GM12878 (cell line): ENCODE results near the gene RBMS1.

Experiments
- JUNB ChIP-seq: IDR thresholded peaks from 2 replicates; pipeline ENCODE4 v1.6.1; 2016; ENCODE audit warnings: antibody characterized with exemption, mild to moderate bottlenecking
- MYC ChIP-seq: IDR thresholded peaks from 2 replicates; pipeline ENCODE4 v1.6.1; 2011; ENCODE audit warnings: mild to moderate bottlenecking, low read length, moderate library complexity, inconsistent platforms; ENCODE audit not compliant: insufficient read depth, insufficient replicate concordance, insufficient read length, severe bottlenecking
- RAD21 ChIP-seq: IDR thresholded peaks from 2 replicates; pipeline ENCODE4 v1.6.1; 2011; ENCODE audit warnings: mild to moderate bottlenecking, low read depth, low read length, moderate library complexity; ENCODE audit not compliant: insufficient read depth
- SRF ChIP-seq, 2 experiments: IDR thresholded peaks; 2 replicates each; pipeline ENCODE4 v1.6.1; 2011; ENCODE audit warnings: low read depth in 2 of 2, low read length in 2 of 2, mild to moderate bottlenecking in 1 of 2, moderate library complexity in 1 of 2
- YBX1 ChIP-seq: fragments of 450-650 bp; IDR thresholded peaks from 2 replicates; pipeline ENCODE4 v1.6.1; 2016; ENCODE audit warnings: antibody characterized with exemption
- TF ChIP-seq, protein P1 (sequence below): fragments of 450-650 bp; IDR thresholded peaks from 2 replicates; pipeline ENCODE4 v1.6.1; 2017; ENCODE audit warnings: mild to moderate bottlenecking, moderate library complexity
- TF ChIP-seq, protein P2 (sequence below): fragments of 450-650 bp; IDR thresholded peaks from 2 replicates; pipeline ENCODE4 v1.6.1; 2017; ENCODE audit warnings: mild to moderate bottlenecking, low read depth, inconsistent platforms; ENCODE audit not compliant: poor library complexity, severe bottlenecking
- TF ChIP-seq, protein P3 (sequence below): fragments of 450-650 bp; IDR thresholded peaks from 2 replicates; pipeline ENCODE4 v1.6.1; 2017; ENCODE audit warnings: mild to moderate bottlenecking
- TF ChIP-seq, protein P4 (sequence below), 3 experiments: IDR thresholded peaks in 2 of 3; conservative IDR thresholded peaks in 1 of 3; 2 replicates each; pipeline ENCODE4 v1.5.1; 2011; ENCODE audit warnings: low read depth in 3 of 3, low read length in 3 of 3, mild to moderate bottlenecking in 3 of 3, control low read depth in 2 of 3, moderate library complexity in 2 of 3, inconsistent platforms in 1 of 3, mixed read lengths in 1 of 3; ENCODE audit not compliant: control insufficient read depth in 2 of 3, insufficient read depth in 1 of 3; ENCODE audit errors: extremely low read depth in 1 of 3

DNA sequence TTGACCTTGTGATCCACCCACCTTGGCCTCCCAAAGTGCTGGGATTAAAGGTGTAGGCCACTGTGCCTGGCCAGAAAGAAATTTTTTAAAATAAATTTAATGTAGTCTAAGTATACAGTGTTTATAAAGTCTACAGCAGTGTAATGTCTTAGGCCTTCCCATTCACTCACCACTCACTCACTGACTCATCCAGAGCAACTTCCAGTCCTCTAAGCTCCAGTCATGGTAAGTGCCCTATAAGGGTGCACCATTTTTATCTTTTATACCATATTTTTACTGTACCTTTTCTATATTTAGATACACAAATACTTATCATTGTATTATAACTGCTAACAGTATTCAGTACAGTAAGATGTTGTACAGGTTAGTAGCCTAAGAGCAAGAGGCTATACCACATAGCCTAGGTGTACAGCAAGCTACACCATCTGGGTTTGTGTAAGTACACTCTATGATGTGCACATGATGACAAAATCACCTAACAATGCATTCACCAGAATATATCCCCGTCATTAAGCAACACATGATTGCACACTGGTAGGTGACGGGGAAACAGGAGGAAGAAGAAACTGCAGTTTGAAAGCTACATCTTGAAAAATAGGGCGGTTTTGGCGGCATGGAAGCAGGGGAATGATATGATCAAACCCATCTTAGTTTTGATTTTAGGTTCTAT is 188.4 kb downstream of the RBMS1 start:
- TF ChIP-seq MYC (no peak), SRF (IDR thresholded peaks at IDR 0.05; ENCODE audit: low read depth in 2 of 2, low read length in 2 of 2) (no peak), RAD21 (no peak), YBX1 (no peak), JUNB (no peak)
- TF ChIP-seq, protein P1, sequence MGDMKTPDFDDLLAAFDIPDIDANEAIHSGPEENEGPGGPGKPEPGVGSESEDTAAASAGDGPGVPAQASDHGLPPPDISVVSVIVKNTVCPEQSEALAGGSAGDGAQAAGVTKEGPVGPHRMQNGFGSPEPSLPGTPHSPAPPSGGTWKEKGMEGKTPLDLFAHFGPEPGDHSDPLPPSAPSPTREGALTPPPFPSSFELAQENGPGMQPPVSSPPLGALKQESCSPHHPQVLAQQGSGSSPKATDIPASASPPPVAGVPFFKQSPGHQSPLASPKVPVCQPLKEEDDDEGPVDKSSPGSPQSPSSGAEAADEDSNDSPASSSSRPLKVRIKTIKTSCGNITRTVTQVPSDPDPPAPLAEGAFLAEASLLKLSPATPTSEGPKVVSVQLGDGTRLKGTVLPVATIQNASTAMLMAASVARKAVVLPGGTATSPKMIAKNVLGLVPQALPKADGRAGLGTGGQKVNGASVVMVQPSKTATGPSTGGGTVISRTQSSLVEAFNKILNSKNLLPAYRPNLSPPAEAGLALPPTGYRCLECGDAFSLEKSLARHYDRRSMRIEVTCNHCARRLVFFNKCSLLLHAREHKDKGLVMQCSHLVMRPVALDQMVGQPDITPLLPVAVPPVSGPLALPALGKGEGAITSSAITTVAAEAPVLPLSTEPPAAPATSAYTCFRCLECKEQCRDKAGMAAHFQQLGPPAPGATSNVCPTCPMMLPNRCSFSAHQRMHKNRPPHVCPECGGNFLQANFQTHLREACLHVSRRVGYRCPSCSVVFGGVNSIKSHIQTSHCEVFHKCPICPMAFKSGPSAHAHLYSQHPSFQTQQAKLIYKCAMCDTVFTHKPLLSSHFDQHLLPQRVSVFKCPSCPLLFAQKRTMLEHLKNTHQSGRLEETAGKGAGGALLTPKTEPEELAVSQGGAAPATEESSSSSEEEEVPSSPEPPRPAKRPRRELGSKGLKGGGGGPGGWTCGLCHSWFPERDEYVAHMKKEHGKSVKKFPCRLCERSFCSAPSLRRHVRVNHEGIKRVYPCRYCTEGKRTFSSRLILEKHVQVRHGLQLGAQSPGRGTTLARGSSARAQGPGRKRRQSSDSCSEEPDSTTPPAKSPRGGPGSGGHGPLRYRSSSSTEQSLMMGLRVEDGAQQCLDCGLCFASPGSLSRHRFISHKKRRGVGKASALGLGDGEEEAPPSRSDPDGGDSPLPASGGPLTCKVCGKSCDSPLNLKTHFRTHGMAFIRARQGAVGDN: no peak
- TF ChIP-seq, protein P2, sequence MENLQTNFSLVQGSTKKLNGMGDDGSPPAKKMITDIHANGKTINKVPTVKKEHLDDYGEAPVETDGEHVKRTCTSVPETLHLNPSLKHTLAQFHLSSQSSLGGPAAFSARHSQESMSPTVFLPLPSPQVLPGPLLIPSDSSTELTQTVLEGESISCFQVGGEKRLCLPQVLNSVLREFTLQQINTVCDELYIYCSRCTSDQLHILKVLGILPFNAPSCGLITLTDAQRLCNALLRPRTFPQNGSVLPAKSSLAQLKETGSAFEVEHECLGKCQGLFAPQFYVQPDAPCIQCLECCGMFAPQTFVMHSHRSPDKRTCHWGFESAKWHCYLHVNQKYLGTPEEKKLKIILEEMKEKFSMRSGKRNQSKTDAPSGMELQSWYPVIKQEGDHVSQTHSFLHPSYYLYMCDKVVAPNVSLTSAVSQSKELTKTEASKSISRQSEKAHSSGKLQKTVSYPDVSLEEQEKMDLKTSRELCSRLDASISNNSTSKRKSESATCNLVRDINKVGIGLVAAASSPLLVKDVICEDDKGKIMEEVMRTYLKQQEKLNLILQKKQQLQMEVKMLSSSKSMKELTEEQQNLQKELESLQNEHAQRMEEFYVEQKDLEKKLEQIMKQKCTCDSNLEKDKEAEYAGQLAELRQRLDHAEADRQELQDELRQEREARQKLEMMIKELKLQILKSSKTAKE: no peak
- TF ChIP-seq, protein P3, sequence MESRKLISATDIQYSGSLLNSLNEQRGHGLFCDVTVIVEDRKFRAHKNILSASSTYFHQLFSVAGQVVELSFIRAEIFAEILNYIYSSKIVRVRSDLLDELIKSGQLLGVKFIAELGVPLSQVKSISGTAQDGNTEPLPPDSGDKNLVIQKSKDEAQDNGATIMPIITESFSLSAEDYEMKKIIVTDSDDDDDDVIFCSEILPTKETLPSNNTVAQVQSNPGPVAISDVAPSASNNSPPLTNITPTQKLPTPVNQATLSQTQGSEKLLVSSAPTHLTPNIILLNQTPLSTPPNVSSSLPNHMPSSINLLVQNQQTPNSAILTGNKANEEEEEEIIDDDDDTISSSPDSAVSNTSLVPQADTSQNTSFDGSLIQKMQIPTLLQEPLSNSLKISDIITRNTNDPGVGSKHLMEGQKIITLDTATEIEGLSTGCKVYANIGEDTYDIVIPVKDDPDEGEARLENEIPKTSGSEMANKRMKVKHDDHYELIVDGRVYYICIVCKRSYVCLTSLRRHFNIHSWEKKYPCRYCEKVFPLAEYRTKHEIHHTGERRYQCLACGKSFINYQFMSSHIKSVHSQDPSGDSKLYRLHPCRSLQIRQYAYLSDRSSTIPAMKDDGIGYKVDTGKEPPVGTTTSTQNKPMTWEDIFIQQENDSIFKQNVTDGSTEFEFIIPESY: no peak
- TF ChIP-seq, protein P4, sequence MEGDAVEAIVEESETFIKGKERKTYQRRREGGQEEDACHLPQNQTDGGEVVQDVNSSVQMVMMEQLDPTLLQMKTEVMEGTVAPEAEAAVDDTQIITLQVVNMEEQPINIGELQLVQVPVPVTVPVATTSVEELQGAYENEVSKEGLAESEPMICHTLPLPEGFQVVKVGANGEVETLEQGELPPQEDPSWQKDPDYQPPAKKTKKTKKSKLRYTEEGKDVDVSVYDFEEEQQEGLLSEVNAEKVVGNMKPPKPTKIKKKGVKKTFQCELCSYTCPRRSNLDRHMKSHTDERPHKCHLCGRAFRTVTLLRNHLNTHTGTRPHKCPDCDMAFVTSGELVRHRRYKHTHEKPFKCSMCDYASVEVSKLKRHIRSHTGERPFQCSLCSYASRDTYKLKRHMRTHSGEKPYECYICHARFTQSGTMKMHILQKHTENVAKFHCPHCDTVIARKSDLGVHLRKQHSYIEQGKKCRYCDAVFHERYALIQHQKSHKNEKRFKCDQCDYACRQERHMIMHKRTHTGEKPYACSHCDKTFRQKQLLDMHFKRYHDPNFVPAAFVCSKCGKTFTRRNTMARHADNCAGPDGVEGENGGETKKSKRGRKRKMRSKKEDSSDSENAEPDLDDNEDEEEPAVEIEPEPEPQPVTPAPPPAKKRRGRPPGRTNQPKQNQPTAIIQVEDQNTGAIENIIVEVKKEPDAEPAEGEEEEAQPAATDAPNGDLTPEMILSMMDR (IDR thresholded peaks at IDR 0.05 in 2 of 3, conservative IDR thresholded peaks at IDR 0.05 in 1 of 3; ENCODE audit: control insufficient read depth in 2 of 3, extremely low read depth in 1 of 3, insufficient read depth in 1 of 3, low read depth in 3 of 3, low read length in 3 of 3): no peak
